DND-41 (cell line): ENCODE results near the gene RUNX1.
A peak's percentile ranks its signal among the peaks of the same experiment; 100 is the strongest.

Experiments used
- ATAC-seq: fragments of 200-7000 bp; cut with Tn5 transposase; 3 replicates; pipeline ENCODE4 v1.9.1; 2021; ENCODE audit warnings: low read depth; ENCODE audit not compliant: insufficient read depth
- DNase-seq: peaks from one replicate; pipeline ENCODE4 v3.0.0-alpha.2; 2020
- H2AFZ ChIP-seq: 2 replicates; pipeline ENCODE4 v1.6.0; 2012; ENCODE audit warnings: low read depth, low read length
- H3K27ac ChIP-seq: 2 replicates; pipeline ENCODE4 v1.5.1; 2012; ENCODE audit warnings: low read length, inconsistent platforms
- H3K27me3 ChIP-seq: fragments of 200-600 bp; sonication (generic); 2 replicates; pipeline ENCODE4 v1.6.0; 2012; ENCODE audit warnings: low read length, mild to moderate bottlenecking, inconsistent platforms; ENCODE audit not compliant: insufficient read depth, poor library complexity
- H3K36me3 ChIP-seq: 2 replicates; pipeline ENCODE4 v1.5.1; 2012; ENCODE audit warnings: low read length, inconsistent platforms; ENCODE audit not compliant: insufficient read depth
- H3K4me1 ChIP-seq: 2 replicates; pipeline ENCODE4 v1.5.1; 2012; ENCODE audit warnings: mild to moderate bottlenecking, low read length; ENCODE audit not compliant: insufficient read depth
- H3K4me2 ChIP-seq: 2 replicates; pipeline ENCODE4 v1.6.0; 2012; ENCODE audit warnings: mild to moderate bottlenecking, moderate library complexity, low read length, inconsistent platforms; ENCODE audit not compliant: insufficient read depth
- H3K4me3 ChIP-seq, 2 experiments: fragments of 200-600 bp in 1 of 2; shearing (Covaris generic) in 1 of 2; 2 replicates each; pipeline ENCODE4 v1.5.1; 2012 to 2016; ENCODE audit warnings: inconsistent platforms in 2 of 2, low read length in 2 of 2, mild to moderate bottlenecking in 2 of 2, low read depth in 1 of 2, moderate library complexity in 1 of 2
- H3K79me2 ChIP-seq: 2 replicates; pipeline ENCODE4 v1.6.0; 2012; ENCODE audit warnings: low read length, inconsistent platforms; ENCODE audit not compliant: insufficient read depth
- H3K9ac ChIP-seq: 2 replicates; pipeline ENCODE4 v1.6.0; 2012; ENCODE audit warnings: low read depth, mild to moderate bottlenecking, inconsistent platforms, low read length, moderate library complexity
- H3K9me3 ChIP-seq: 2 replicates; pipeline ENCODE4 v1.5.1; 2012; ENCODE audit warnings: low read length, moderate library complexity, mild to moderate bottlenecking, inconsistent platforms; ENCODE audit not compliant: insufficient read depth, severe bottlenecking
- H4K20me1 ChIP-seq: 2 replicates; pipeline ENCODE4 v1.6.0; 2012; ENCODE audit warnings: low read length; ENCODE audit not compliant: insufficient read depth
- CTCF ChIP-seq: IDR thresholded peaks from 2 replicates; pipeline ENCODE4 v1.5.1; 2012; ENCODE audit warnings: borderline replicate concordance, low read length, moderate library complexity, mild to moderate bottlenecking; ENCODE audit not compliant: poor library complexity, severe bottlenecking; ENCODE audit errors: extremely low read depth
- EZH2 ChIP-seq: IDR thresholded peaks from 3 replicates; pipeline ENCODE4 v1.6.1; 2012; ENCODE audit warnings: borderline replicate concordance, low read depth, mild to moderate bottlenecking, moderate library complexity, low read length, inconsistent platforms; ENCODE audit not compliant: severe bottlenecking

Gene RUNX1

GRCh38 chr21:34846601-34847112 lies 202.4 kb downstream of the RUNX1 start:
- H3K4me1 ChIP-seq = no peaks in the 10 kb centered on the region
- TF ChIP-seq EZH2 (no peak), CTCF (no peak)
- no peak overlapping the region for H3K27ac ChIP-seq
- H3K79me2 ChIP-seq = peaks cover 87% of the 10 kb centered on the region
- peaks cover 55% of the 10 kb centered on the region for H4K20me1 ChIP-seq
- no peaks in the 10 kb centered on the region for H3K27me3 ChIP-seq
- no peaks in the 10 kb centered on the region for H3K9me3 ChIP-seq
- H2AFZ ChIP-seq = no peak overlapping the region
- H3K4me3 ChIP-seq = no peak overlapping the region
- H3K4me2 ChIP-seq = no peak overlapping the region
- ATAC-seq (no peak), DNase-seq (no peak)
- peaks cover 96% of the 10 kb centered on the region for H3K36me3 ChIP-seq
- no peak overlapping the region for H3K9ac ChIP-seq

GRCh38 chr21:34845521-34846451 lies 203.3 kb downstream of the RUNX1 start:
- no peaks in the 10 kb centered on the region for H3K9me3 ChIP-seq
- no peak overlapping the region for H2AFZ ChIP-seq
- H3K79me2 ChIP-seq = peaks cover 87% of the 10 kb centered on the region
- no peak for DNase-seq
- ATAC-seq = no peak
- no peak overlapping the region for H3K9ac ChIP-seq
- peaks cover 96% of the 10 kb centered on the region for H3K36me3 ChIP-seq
- no peak overlapping the region for H3K27ac ChIP-seq
- no peak overlapping the region for H3K4me2 ChIP-seq
- no peak overlapping the region for H3K4me3 ChIP-seq
- H3K4me1 ChIP-seq = no peaks in the 10 kb centered on the region
- TF ChIP-seq CTCF (no peak), EZH2 (no peak)
- H3K27me3 ChIP-seq = no peaks in the 10 kb centered on the region
- H4K20me1 ChIP-seq = peaks cover 57% of the 10 kb centered on the region

- peaks cover 89% of the 10 kb centered on the region for H3K79me2 ChIP-seq
- no peak overlapping the region for H2AFZ ChIP-seq
- peaks cover 55% of the 10 kb centered on the region for H4K20me1 ChIP-seq
- no peak overlapping the region for H3K4me2 ChIP-seq
- no peak overlapping the region for H3K4me3 ChIP-seq
- peaks cover 96% of the 10 kb centered on the region for H3K36me3 ChIP-seq
- H3K9ac ChIP-seq = no peak overlapping the region
- TF ChIP-seq EZH2 (no peak), CTCF (no peak)
- H3K27ac ChIP-seq = no peak overlapping the region
- ATAC-seq (0 out of 3 replicates have a peak, but pooled peaks have one; percentile 8), DNase-seq (no peak)
- H3K27me3 ChIP-seq = no peaks in the 10 kb centered on the region
- no peaks in the 10 kb centered on the region for H3K9me3 ChIP-seq
- no peaks in the 10 kb centered on the region for H3K4me1 ChIP-seq
Observed at GRCh38 chr21:34844924-34845238, 204.2 kb downstream of the RUNX1 start.
